ENCODE measurements around the gene FAM107B. TPM values are rescaled to one million over a fixed set of nuclear protein-coding genes. Genes with fewer than 3 reads are reported as not detected.

Gene FAM107B
- total and polyA plus RNA-seq, 2 experiments from 2014 or later, result 3.4 to 5.2 TPM

DNA sequence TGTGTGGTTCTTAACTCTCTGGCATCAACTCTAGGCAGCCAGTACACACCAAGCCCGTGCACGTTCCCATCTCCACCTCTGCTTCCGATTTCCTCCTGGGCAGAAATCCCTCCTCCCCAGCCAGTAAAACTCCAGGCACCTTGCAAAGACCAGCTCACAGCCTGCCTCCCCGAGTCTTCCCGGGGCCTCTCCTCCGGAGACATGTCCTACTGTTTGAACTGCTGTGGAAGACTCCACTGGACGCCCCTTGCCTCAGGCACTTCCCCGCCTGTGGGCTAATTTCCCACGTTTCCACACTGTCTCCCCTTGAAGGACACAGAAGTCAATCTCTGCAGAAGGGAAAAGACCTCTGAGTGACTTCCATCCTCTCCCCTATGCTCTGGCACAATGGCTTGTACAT is 233.3 kb downstream of the FAM107B start:
- WGBS, 2 experiments (ENCODE audit: low coverage in 1 of 2, low lambda C conversion rate in 2 of 2, missing lambda C conversion rate in 2 of 2), result 88 to 89% methylated on average over 9 of the region's 9 CpGs
- Histone ChIP-seq H3K4me1 (ENCODE audit: insufficient read depth) (peaks cover 12% of the 10 kb centered on the region), H3K9me3 (ENCODE audit: low read depth) (no peaks in the 10 kb centered on the region), H3K79me2 (ENCODE audit: insufficient read depth) (no peaks in the 10 kb centered on the region), H2AFZ (no peak overlapping the region), H4K20me1 (ENCODE audit: insufficient read depth) (no peaks in the 10 kb centered on the region), H3K4me2 (ENCODE audit: unreplicated experiment) (no peak overlapping the region), H3F3A (ENCODE audit: insufficient read depth) (peaks cover 12% of the 10 kb centered on the region), H3K27me3 (replicated peaks; ENCODE audit: insufficient read depth) (no peaks in the 10 kb centered on the region), H3K9ac (no peak overlapping the region), H3K27ac (no peak overlapping the region), H3K36me3 (ENCODE audit: low read depth) (no peaks in the 10 kb centered on the region), H3K4me3 (no peak overlapping the region), H3K9me2 (ENCODE audit: insufficient read depth) (no peaks in the 10 kb centered on the region)
- TF ChIP-seq EZH2phosphoT487 (IDR thresholded peaks at IDR 0.05; ENCODE audit: insufficient read depth, low read depth) (no peak), EZH2 (IDR thresholded peaks at IDR 0.05; ENCODE audit: insufficient read depth, poor library complexity, severe bottlenecking) (no peak)
- in situ Hi-C loops (cut with MboI), result no loop called here
- no peak for DNase-seq

DNA sequence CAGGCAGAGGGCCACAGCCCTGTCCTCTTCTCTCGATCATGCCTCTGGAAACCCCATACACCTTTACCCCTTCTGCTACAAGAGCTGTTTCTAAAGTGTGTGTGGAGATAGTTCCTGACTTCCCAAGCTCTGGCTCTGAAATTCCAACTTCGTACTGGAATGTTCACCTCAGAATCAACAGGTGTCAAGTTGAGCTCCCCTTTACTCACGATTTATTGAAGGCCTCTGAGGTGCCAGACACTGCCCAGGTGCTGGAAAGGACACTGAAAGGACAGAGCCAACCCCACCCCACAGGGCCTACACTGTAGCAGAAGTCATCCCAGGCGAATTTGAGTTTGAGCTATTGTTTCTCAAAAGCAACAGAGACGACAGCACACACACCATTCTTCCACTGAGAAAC is 234.1 kb downstream of the FAM107B start:
- Histone ChIP-seq H3K27me3 (replicated peaks; ENCODE audit: insufficient read depth) (no peaks in the 10 kb centered on the region), H3K9ac (no peak overlapping the region), H3F3A (ENCODE audit: insufficient read depth) (peaks cover 4% of the 10 kb centered on the region; the same call in 1 of the 2 replicates), H3K27ac (no peak overlapping the region), H3K9me3 (ENCODE audit: low read depth) (no peaks in the 10 kb centered on the region), H3K9me2 (ENCODE audit: insufficient read depth) (no peaks in the 10 kb centered on the region), H3K4me1 (ENCODE audit: insufficient read depth) (peaks cover 5% of the 10 kb centered on the region), H3K4me3 (no peak overlapping the region), H3K4me2 (ENCODE audit: unreplicated experiment) (no peak overlapping the region), H4K20me1 (ENCODE audit: insufficient read depth) (no peaks in the 10 kb centered on the region), H3K36me3 (ENCODE audit: low read depth) (no peaks in the 10 kb centered on the region), H3K79me2 (ENCODE audit: insufficient read depth) (no peaks in the 10 kb centered on the region), H2AFZ (no peak overlapping the region)
- in situ Hi-C loops (cut with MboI), result no loop called here
- TF ChIP-seq EZH2phosphoT487 (IDR thresholded peaks at IDR 0.05; ENCODE audit: insufficient read depth, low read depth), result no peak
- no peak for TF ChIP-seq EZH2 (IDR thresholded peaks at IDR 0.05; ENCODE audit: insufficient read depth, poor library complexity, severe bottlenecking)
- 91 to 92% methylated on average over 5 of the region's 5 CpGs for WGBS, 2 experiments (ENCODE audit: low coverage in 1 of 2, low lambda C conversion rate in 2 of 2, missing lambda C conversion rate in 2 of 2)
- no peak for DNase-seq

DNA sequence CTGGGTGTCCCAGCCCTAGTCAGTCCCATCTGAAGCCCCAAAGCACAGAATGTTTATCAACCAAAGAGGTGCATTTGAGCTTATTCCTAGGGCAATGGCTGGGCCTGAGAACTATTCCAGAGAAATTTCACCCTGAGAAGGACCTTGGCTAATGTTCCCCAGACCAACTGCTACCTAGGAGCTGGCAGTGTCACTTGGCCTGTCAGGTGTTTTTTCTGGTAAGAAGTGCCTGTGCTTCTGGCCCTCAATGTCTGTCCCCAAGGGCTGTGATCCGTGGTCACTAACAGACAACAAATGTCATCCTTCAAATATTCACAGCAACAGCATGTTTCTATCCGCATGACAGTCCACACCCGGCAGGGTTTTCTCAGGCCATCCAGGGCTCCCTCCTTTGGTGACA is 234.6 kb downstream of the FAM107B start:
- in situ Hi-C loops (cut with MboI), result no loop called here
- H3K4me3 ChIP-seq, result no peak overlapping the region
- no peaks in the 10 kb centered on the region for H3K27me3 ChIP-seq (replicated peaks; ENCODE audit: insufficient read depth)
- H4K20me1 ChIP-seq (ENCODE audit: insufficient read depth), result no peaks in the 10 kb centered on the region
- H2AFZ ChIP-seq, result no peak overlapping the region
- DNase-seq, result no peak
- H3K9ac ChIP-seq, result no peak overlapping the region
- no peak overlapping the region for H3K4me2 ChIP-seq (ENCODE audit: unreplicated experiment)
- WGBS, 2 experiments (ENCODE audit: low coverage in 1 of 2, low lambda C conversion rate in 2 of 2, missing lambda C conversion rate in 2 of 2), result 67 to 69% methylated on average over 3 of the region's 3 CpGs
- H3K36me3 ChIP-seq (ENCODE audit: low read depth), result no peaks in the 10 kb centered on the region
- no peaks in the 10 kb centered on the region for H3K9me2 ChIP-seq (ENCODE audit: insufficient read depth)
- no peak overlapping the region for H3K27ac ChIP-seq
- no peaks in the 10 kb centered on the region for H3K9me3 ChIP-seq (ENCODE audit: low read depth)
- no peak for TF ChIP-seq EZH2 (IDR thresholded peaks at IDR 0.05; ENCODE audit: insufficient read depth, poor library complexity, severe bottlenecking)
- no peak for TF ChIP-seq EZH2phosphoT487 (IDR thresholded peaks at IDR 0.05; ENCODE audit: insufficient read depth, low read depth)
- no peaks in the 10 kb centered on the region; the same call in 1 of the 2 replicates for H3K4me1 ChIP-seq (ENCODE audit: insufficient read depth)
- H3F3A ChIP-seq (ENCODE audit: insufficient read depth), result no peaks in the 10 kb centered on the region
- H3K79me2 ChIP-seq (ENCODE audit: insufficient read depth), result no peaks in the 10 kb centered on the region

DNA sequence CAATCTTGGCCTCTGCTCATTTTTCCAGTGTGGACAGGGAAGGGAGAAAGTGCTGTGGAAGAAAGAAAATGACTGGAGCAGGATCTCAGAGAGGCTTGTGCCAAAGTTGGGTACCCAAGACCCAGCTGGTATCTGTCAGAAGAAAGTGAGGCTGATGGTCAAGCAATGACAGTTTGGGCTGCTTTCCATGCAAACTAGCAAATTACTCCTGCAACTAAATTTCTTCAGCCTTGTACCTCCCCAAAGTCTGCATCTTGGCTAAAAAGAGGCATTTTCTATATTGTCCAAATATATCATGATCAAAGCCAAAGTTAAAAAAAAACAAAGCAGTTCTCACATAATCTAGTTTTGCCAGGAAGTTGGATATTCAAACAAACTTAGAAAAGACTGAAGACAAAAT is 235.5 kb downstream of the FAM107B start:
- H3K4me3 ChIP-seq, result no peak overlapping the region
- no peak overlapping the region for H3K27ac ChIP-seq
- H3K9me2 ChIP-seq (ENCODE audit: insufficient read depth), result no peaks in the 10 kb centered on the region
- no peaks in the 10 kb centered on the region for H3K36me3 ChIP-seq (ENCODE audit: low read depth)
- no peaks in the 10 kb centered on the region for H3K9me3 ChIP-seq (ENCODE audit: low read depth)
- H3K27me3 ChIP-seq (replicated peaks; ENCODE audit: insufficient read depth), result no peaks in the 10 kb centered on the region
- no peaks in the 10 kb centered on the region for H4K20me1 ChIP-seq (ENCODE audit: insufficient read depth)
- H3K79me2 ChIP-seq (ENCODE audit: insufficient read depth), result no peaks in the 10 kb centered on the region
- H3F3A ChIP-seq (ENCODE audit: insufficient read depth), result no peaks in the 10 kb centered on the region
- no peak overlapping the region for H3K4me2 ChIP-seq (ENCODE audit: unreplicated experiment)
- H3K9ac ChIP-seq, result no peak overlapping the region
- TF ChIP-seq EZH2 (IDR thresholded peaks at IDR 0.05; ENCODE audit: insufficient read depth, poor library complexity, severe bottlenecking) (no peak), EZH2phosphoT487 (IDR thresholded peaks at IDR 0.05; ENCODE audit: insufficient read depth, low read depth) (no peak)
- in situ Hi-C loops (cut with MboI), result loop anchor here (10.0 kb wide), 1 partner anchor 286 kb away; no protein-coding TSS in a partner anchor
- H2AFZ ChIP-seq, result no peak overlapping the region
- no peak for DNase-seq
- H3K4me1 ChIP-seq (ENCODE audit: insufficient read depth), result no peaks in the 10 kb centered on the region

All from GM23248 (cell line).